Hematopoietic multipotent progenitor cell treated with erythropoietin and hydrocortisone succinate and interleukin-3 and kit ligand, for 15 days (in vitro differentiated cells): Measurements from ENCODE around the gene STPG4.
A peak's percentile ranks its signal among the peaks of the same experiment; 100 is the strongest.
"Not testable (repeated sequence)": the region's sequence is repeated elsewhere in the genome, so short reads cannot be mapped to it uniquely, and the experiment has no call there.

Source experiments
- DNase-seq: peaks from one replicate; pipeline ENCODE4 v3.0.0-alpha.2; 2015; ENCODE audit warnings: low spot score

The STPG4 gene

DNA sequence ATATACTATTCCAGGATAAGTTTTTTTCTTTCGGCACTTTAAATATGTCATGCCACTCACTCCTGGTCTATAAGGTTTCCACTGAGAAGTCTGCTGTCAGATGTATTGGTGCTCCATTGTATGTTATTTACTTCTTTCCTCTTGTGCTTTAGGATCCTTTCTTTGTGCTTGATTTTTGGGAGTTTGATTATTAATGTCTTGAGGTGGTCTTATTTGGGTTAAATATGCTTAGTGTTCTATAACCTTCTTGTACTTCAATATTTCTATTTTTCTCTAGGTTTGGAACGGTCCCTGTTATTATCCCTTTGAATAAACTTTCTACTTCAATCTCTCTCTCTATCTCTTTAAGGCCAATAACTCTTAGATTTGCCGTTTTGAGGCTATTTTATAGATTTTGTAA is 28.3 kb downstream of the STPG4 start:
- no peak for DNase-seq

DNA sequence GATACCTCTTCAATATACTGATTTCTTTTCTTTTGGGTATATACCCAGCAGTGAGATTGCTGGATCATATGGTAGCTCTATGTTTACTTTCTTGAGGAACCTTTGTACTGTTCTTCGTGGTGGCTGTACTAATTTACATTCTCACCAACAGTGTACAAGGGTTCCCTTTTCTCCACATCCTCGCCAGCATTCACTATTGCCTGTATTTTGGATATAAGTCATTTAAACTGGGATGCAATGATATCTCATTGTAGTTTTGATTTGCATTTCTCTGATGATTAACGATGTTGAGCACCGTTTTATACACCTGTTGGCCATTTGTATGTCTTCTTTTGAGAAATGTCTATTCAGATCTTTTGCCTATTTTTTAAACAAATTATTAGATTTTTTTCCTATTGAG is 30.4 kb downstream of the STPG4 start:
- DNase-seq = not testable (repeated sequence)

DNA sequence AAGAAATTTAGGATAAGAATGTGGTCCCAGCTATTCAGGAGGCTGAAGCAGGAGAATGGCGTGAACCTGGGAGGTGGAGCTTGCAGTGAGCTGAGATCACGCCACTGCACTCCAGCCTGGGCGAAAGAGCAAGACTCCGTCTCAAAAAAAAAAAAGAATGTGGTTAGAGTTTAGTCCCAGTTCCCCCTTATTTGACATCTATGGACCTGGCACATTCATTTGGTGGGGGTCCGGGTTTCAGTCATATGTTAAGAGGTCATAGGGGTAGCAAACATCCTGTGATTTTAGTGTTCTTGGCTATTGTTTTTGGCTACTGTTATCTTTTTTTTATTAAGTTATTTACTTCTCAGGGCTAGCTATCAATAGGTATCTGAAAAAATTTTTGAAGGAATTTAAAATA is 34.7 kb downstream of the STPG4 start:
- DNase-seq = not testable (repeated sequence)

DNA sequence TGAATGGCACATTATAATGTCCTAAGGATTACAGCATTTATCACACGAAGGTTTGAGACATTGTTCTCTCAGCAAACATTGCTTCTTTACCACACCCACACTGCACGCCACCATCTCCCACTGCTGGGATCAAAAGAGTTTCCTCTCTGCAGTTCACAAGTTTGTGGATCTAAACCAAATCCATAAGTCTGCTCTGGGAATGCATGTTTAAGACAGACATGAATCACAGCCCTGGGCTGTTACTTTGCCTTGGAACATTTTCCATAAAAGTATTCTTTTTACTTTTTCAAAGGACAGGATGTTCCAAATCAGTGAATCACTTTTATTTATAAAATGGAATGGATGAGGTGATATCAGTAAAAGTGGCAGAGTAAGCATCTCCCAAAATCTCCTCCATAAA is 36.1 kb downstream of the STPG4 start:
- DNase-seq = no peak

DNA sequence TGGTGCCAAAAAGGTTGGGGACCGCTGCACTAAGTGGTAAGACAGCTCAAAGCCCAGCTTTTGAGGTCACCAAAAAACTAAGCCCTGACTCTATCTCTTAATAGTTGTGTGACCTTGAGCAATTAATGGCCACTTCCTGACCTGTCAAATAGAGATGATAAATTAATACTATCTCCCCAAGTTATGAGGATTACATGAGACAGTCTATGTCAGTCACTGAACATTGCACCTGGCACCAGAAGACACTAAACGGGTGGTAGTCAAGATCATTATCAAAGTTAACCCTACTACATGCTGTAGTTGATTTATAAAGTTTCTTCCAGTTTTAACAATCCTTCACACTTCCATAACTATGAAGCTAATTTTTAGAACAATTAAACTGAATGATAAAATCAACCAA is 36.5 kb downstream of the STPG4 start:
- DNase-seq = no peak

DNA sequence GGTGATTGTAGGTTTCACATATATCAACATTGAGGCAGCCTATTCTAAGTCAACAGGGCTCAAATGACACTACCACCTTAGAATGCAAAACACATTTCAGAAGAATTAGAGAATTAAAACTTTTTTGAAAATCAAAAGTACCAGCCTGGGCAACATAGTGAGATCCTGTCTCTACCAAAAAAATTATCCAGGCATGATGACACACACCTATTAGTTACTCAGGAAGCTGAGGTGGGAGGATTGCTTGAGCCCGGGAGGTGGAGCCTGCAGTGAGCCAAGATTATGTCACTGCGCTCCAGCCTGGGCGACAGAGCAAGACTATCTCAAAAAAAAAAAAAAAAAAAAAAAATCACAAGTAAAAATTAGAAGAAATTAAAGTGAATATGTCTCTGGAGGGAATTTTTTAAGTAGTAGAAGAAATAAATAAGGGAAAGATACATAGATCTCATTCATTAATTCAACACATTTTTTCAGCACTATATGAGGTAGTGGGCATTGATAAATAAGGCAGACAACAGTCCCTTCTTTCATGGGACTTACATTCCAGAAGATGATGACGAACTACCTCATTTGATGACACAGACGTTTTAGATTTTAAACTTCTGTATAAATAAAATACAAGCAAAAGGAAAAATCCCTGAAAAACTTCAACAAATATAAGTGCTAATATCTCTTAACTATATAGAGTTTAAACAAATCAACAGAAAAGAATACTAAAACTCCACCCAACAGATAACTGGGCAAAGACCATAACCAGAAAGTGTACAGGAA is 42.3 kb downstream of the STPG4 start:
- DNase-seq = no peak

DNA sequence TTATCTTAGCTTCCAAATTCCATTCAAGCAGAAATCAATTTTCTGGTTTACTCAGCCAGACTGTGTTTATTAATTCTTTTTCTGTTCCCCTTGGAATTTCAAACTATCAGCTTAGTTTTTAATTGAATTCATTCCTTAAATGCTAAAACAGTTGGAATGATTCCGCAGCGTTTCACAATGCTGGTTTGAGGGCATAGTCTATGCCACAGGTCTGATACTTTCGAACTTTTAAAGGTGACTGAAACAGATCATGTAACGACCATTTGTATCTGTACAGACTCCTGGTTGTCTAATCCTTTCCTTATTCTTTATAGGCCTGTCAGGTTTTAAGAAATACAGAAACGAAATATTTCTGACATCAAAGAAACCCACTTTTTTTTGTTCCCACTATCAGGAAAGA is 45.4 kb downstream of the STPG4 start:
- DNase-seq = no peak

DNA sequence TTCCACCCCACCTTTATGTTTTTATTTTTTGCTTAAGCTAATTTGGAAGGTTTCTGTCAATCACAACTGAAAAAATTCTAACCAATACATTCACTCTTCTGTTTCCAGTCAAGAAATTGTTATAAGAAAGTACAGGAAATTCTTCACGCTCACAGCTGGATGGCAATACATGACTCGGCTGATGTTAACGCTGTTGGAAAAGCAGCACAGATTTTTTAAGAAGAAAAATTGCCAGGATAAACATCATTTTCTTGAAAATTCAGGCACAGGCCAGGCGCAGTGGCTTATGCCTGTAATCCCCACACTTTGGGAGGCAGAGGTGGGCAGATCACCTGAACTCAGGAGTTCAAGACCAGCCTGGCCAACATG is 46.1 kb downstream of the STPG4 start:
- no peak for DNase-seq

DNA sequence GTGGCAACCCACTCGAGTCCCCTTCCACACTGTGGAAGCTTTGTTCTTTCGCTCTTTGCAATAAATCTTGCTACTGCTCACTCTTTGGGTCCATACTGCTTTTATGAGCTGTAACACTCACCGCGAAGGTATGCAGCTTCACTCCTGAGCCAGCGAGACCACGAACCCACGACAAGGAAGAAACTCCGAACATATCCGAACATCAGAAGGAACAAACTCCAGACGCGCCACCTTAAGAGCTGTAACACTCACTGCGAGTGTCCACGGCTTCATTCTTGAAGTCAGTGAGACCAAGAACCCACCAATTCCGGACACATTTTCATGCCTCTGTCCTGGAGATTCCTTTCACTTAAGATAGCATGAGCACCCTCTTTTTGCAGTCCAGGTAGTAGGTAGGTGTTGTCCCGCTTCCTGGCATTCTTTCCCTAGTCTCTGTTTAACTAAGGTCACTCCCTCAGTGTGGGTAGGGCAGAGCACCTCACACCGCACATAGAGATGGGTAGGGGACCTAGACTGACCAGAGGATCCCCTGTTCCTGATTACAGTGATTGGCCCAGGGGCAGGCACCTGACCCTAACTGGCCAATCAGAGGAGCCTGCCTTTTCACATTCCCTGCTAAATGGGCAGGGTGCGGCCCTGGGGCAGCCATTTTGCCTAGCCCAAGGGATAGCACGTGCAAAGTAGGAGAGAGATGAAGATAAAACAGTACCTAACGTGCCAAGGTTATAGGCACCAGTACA is 46.7 kb downstream of the STPG4 start:
- not testable (repeated sequence) for DNase-seq

DNA sequence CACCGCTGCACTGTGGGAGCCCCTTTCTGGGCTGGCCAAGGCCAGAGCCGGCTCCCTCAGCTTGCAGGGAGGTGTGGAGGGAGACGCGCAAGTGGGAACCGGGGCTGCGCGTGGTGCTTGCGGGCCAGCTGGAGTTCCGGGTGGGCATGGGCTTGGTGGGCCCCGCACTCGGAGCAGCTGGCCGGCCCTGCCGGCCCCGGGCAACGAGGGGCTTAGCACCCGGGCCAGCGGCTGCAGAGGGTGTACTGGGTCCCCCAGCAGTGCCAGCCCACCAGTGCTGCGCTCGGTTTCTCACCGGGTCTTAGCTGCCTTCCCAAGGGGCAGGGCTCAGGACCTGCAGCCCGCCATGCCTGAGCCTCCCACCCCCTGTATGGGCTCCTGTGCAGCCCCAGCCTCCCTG is 47.9 kb downstream of the STPG4 start:
- DNase-seq = not testable (repeated sequence)

DNA sequence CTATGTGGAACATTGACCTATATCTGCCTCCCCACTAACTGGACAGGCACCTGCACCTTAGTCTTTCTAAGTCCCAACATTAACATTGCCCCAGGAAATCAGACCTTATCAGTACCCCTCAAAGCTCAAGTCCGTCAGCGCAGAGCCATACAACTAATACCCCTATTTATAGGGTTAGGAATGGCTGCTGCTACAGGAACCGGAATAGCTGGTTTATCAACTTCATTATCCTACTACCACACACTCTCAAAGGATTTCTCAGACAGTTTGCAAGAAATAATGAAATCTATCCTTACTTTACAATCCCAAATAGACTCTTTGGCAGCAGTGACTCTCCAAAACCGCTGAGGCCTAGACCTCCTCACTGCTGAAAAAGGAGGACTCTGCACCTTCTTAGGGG is 48.9 kb downstream of the STPG4 start:
- not testable (repeated sequence) for DNase-seq

DNA sequence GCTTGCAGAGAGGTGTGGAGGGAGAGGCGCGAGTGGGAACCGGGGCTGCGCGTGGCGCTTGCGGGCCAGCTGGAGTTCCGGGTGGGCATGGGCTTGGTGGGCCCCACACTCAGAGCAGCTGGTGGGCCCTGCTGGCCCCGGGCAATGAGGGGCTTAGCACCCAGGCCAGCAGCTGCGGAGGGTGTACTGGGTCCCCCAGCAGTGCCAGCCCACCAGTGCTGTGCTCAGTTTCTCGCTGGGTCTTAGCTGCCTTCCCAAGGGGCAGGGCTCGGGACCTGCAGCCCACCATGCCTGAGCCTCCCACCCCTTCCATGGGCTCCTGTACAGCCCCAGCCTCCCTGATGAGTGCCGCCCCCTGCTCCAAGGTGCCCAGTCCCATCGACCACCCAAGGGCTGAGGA is 55.4 kb downstream of the STPG4 start:
- DNase-seq = not testable (repeated sequence)

DNA sequence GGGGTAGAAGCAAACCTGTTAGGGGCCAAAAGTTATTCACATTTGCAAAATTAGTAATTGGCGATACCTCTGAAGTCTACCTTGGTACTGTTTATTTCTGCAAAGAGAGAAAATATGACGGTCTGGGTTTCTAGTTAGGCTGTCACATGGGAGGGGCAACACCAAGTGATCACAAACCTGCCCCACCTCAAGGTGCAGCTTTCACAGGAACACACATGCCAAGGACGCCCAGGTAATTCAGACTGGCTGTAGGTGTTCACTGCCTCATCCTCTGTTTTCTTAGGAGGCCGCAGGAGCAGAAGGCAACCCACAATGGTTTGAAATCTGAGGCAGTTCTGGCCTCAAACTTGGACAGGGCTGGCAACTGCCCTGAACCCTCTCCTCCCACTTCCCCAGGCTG is 56.2 kb downstream of the STPG4 start:
- DNase-seq = no peak

DNA sequence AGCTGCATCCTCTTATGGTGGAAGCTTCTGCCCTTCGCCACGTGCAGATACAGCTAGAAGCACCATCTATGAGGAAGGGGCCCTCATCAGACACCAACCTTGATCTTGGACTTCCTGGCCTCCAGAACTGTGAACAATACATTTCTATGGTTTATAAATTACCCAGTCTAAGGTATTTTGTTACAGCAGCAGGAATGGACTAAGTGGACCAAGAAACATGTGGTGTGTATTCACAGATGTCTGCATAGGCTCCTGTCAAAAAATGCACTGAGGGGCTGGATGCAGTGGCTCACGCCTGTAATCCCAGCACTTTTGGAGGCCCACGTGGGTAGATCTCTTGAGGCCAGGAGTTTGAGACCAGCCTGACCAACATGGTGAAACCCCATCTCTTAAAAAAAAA is 57.5 kb downstream of the STPG4 start:
- DNase-seq = no peak

DNA sequence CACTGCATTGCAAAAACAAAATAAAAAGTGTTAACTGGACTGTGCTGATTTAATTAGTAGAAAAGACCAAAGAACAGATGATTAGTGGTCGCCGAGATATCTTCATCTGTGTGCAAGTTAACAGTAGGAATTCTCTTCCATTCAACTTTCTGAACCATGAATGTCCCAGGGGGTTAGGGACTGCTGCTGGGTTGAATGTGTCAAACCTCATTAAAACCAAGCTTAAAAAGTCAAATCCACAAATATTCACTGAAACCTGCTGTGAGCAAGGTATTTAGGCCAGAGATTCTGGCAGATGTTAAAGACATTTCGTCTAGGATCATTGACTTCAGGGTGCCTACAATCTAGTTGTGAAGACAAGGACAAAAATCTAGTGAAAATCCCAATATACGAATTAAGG is 58.7 kb downstream of the STPG4 start:
- DNase-seq = no peak

DNA sequence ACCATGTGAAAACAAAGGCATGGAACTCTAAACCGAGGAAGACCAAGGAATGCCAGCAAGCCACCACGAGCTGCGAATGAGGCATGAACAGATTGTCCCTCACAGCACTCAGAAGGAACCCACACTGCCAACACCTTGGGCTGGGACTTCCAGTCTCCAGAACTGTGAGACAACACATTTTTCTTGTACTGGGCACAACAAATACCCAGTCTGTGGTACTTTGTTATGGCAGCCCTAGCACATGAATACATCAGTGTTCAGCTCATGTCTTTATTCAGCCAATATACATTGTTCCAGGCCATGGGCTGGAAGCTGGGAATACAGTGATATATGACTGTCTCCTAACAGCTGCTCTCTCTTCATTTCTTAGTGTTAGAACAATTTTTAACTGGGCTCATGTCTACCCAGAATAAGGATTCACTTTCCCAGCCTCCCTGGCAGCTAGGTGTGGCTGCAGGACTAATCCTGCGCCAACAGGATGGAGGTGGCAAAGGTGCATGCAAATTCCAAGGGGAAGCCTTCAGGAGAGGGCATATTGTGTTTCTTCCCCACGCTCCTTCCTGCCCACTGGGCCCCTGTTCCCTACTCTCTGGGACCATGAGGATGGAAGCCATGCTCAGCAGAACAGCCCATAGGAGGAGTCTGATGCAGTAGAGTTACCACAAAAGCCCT is 59.6 kb downstream of the STPG4 start:
- no peak for DNase-seq

DNA sequence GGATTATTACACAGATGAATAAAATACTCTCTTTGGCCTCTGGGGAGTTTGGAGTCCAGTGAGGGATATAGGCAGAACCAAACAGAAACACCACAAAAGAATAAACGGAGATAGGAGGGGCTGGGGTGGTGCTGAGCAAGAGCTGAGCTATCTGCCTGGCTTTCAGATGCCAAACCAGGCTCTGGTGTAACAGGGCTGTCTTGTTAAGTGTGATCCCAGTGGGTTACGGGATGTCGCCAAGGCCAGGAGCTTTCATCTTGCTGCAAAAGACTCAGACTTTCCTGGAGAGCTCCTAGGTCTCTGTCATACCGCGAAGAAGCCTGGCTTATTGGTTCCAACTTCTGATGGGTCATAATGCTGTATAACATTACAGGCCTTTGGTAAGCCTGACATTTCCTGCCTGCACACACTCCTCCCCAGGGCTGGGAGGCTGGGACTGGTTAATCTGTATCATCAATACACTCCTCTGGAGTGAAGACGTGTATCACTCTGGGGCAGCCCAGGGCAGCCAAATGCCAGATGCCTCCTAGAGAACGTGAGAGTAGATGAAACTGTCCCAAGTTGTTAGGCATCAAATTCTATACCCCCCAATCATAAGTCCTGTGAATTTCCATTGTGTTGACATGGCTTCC is 60.5 kb downstream of the STPG4 start:
- no peak for DNase-seq

DNA sequence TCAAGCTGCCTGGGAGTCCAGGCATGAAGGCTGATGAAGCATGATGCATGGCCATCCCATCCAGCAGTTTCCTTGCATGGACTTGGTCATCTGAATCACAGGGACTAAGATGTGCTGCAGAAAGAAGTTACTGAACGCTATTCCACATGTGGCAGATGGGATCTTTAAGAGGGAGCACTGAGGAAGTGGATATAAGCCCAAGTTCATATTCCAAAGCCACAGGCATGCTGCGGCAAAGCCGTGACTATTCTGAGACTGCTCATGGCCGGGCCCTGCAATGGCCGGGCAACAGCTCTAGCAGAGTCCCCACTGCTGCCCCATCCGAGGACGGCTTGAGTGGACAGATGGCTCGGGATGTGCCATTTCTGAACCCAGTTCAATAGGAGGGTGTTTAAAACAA is 61.5 kb downstream of the STPG4 start:
- no peak for DNase-seq

DNA sequence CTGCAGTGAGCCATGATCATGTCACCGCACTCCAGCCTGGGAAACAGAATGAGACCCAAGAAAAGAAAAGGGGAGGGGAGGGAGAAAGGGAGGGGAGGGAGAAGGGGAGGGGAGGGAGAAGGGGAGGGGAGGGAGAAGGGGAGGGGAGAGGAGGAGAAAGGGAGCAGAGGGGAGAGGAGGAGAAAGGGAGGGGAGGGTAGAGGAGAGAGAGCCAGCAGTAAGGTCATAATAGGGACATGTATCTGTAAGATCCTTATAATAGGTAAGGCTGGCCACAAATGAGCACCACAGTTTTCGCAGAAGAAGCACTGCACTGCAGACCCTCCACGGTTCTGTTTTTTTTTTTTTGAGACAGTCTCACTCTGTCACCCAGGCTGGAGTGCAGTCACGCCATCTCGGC is 62.6 kb downstream of the STPG4 start:
- no peak for DNase-seq

DNA sequence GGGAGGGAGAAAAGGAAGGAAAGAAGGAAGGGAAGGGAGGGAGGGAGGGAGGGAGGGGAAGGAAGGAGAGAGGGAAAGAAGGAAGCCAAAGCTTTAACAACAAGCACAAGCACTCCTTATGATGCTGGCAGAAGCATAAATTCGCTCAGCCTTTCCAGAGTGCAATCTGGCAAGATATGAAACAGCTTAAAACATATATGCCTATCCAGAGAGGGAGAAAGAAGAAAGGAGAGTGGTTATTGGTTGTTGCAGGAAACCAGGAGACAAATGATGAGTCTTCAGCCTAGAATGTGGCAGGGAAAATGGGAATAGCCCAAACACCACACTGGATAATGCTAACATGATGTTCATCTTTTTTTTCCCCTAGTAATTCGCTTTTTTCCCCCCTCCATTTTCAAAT is 64.0 kb downstream of the STPG4 start:
- no peak for DNase-seq

DNA sequence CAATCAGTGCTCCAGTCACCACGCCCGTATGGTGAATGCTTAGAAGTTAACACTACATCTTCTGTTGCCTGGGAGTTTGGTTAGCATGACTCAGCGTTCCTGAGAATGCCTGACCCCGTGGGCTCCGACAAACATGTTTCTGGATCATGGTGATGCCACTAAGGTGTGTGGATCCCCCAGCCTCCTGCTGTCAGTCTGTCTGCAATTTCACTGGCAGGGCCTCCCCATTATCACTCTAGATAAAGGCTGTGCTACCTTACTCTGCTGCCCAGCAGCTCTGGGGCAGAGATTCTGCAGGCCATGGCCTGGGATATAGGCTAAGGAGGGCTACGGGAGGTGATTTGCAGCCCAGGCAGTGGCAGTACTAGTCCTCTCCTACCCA is 66.0 kb downstream of the STPG4 start:
- DNase-seq = peak; percentile 16

DNA sequence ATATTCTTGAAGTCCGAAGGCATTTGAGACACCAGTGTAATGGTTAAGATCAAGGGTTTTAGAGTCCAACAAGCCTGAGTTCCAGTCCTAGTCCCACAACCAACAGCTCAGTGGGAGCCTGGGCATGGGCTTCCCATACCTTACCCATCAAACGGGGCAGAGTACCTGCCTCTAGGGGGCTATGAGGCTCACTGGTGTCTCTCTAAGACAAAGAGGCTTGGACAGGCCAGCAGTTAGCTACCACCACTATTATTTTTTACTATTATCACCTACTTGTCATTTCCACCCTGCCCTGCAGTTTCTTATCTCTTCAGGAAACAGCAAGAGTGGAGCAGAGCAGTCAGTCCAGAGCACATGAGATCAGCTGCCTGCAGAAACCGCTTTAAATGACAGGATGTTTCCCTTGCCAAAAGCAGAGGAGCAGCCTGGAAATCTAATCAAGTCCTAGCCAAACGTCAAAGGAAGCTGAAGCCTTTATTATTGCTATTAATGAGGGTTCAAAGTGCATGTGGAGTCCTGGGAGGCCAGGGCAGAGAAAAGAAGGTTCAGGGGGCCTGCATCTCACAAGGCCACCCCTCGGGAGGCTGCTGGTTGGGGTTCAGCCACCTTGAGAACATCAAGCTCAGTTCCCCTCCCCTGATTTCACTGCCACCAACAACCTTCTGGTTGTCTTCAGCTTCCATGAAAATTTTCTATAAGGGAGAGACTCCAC is 66.6 kb downstream of the STPG4 start:
- DNase-seq = no peak
